A673 (cell line): ENCODE measurements around the gene HYAL3.

Experiments
- CTCF ChIP-seq: fragments of 300-800, 200-600 bp; sonication (generic); conservative IDR thresholded peaks from 2 replicates; pipeline ENCODE4 v1.5.1; 2017; ENCODE audit warnings: low read depth, mild to moderate bottlenecking, antibody characterized with exemption, low read length, moderate library complexity, mixed read lengths
- EZH2 ChIP-seq: fragments of 200-600 bp; sonication (generic); IDR thresholded peaks from 2 replicates; pipeline ENCODE4 v1.6.1; 2017; ENCODE audit warnings: borderline replicate concordance, low read depth, mild to moderate bottlenecking, mixed read lengths, antibody characterized with exemption, low read length; ENCODE audit not compliant: poor library complexity, severe bottlenecking

- no peak for TF ChIP-seq CTCF
- TF ChIP-seq EZH2 = no peak
Measured at GRCh38 chr3:50294492-50295403, 4.5 kb downstream of the HYAL3 start.
